HG02588 (cell line): ENCODE data around the gene INPP4A.

Experiments used
- ATAC-seq: cut with Tn5 transposase; IDR thresholded peaks from one replicate; pipeline ENCODE4 v1.9.1; 2021; ENCODE audit warnings: mild to moderate bottlenecking, moderate library complexity; ENCODE audit not compliant: unreplicated experiment

The INPP4A gene

GRCh38 chr2:98608116-98608961, 163.7 kb downstream of the INPP4A start, which contains the start of the genes COA5 and UNC50:
Gene COA5 (minus strand): TSS chr2:98608512. CDS start chr2:98608405, 107 bp downstream.
Gene UNC50 (plus strand): TSS chr2:98608589. CDS start chr2:98609760, 1,171 bp downstream.
- ATAC-seq, result peak; percentile 92

GRCh38 chr2:98608962-98609604, 164.4 kb downstream of the INPP4A start:
- ATAC-seq, result peak; percentile 13

GRCh38 chr2:98614024-98614739, 169.5 kb downstream of the INPP4A start:
- ATAC-seq, result no peak

- no peak for ATAC-seq
Observed at GRCh38 chr2:98615481-98615880, 170.8 kb downstream of the INPP4A start.

- no peak for ATAC-seq
Observed at GRCh38 chr2:98617149-98617548, 172.5 kb downstream of the INPP4A start.

GRCh38 chr2:98623657-98624056, 179.0 kb downstream of the INPP4A start:
- ATAC-seq, result no peak

GRCh38 chr2:98632351-98632750, 187.7 kb downstream of the INPP4A start:
- no peak for ATAC-seq

GRCh38 chr2:98634406-98635092, 189.9 kb downstream of the INPP4A start:
- ATAC-seq, result no peak

GRCh38 chr2:98637401-98638147, 192.9 kb downstream of the INPP4A start:
- ATAC-seq, result no peak

- no peak for ATAC-seq
Observed at GRCh38 chr2:98643496-98644100, 198.9 kb downstream of the INPP4A start.
